22Rv1 (cell line): ENCODE data around the gene COA3.

Source experiments
- CTCF ChIP-seq: fragments of 450-650 bp; IDR thresholded peaks from 2 replicates; pipeline ENCODE4 v1.5.1; 2017; ENCODE audit warnings: mild to moderate bottlenecking
- ZFX ChIP-seq: fragments of 450-650 bp; IDR thresholded peaks from 2 replicates; pipeline ENCODE4 v1.6.1; 2017; ENCODE audit warnings: antibody characterized with exemption, borderline replicate concordance

GRCh38 chr17:42779936-42780850 lies 18.3 kb downstream of the COA3 start, which contains the start of gene WNK4:
- TF ChIP-seq ZFX (no peak), CTCF (no peak)
